Hematopoietic multipotent progenitor cell treated with erythropoietin and hydrocortisone succinate and interleukin-3 and kit ligand, for 8 days (in vitro differentiated cells): ENCODE data around the gene RTN4.

ENCODE experiments used
- DNase-seq: peaks from one replicate; pipeline ENCODE4 v3.0.0-alpha.2; 2015

Gene RTN4

GRCh38 chr2:54949431-54949830, 100.8 kb downstream of the RTN4 start:
- DNase-seq, result no peak

- DNase-seq, result no peak
These were observed 102.1 kb downstream of the RTN4 start for GRCh38 chr2:54948120-54948519.

GRCh38 chr2:54947646-54948045, 102.6 kb downstream of the RTN4 start:
- no peak for DNase-seq

GRCh38 chr2:54947136-54947535, 103.1 kb downstream of the RTN4 start:
- DNase-seq, result no peak

- no peak for DNase-seq
These were observed 103.9 kb downstream of the RTN4 start for GRCh38 chr2:54946220-54946805.

GRCh38 chr2:54945391-54946219, 104.6 kb downstream of the RTN4 start:
- no peak for DNase-seq

- DNase-seq, result no peak
These were observed 105.4 kb downstream of the RTN4 start for GRCh38 chr2:54944724-54945326.

- no peak for DNase-seq
These were observed 107.9 kb downstream of the RTN4 start for GRCh38 chr2:54942373-54942772.

- no peak for DNase-seq
These were observed 108.8 kb downstream of the RTN4 start for GRCh38 chr2:54941248-54941984.

GRCh38 chr2:54940723-54941122, 109.5 kb downstream of the RTN4 start:
- no peak for DNase-seq

GRCh38 chr2:54939446-54940118, 110.7 kb downstream of the RTN4 start:
- no peak for DNase-seq

- DNase-seq, result no peak
These were observed 113.5 kb downstream of the RTN4 start for GRCh38 chr2:54936766-54937165.

GRCh38 chr2:54935389-54935788, 114.9 kb downstream of the RTN4 start:
- no peak for DNase-seq

- DNase-seq, result no peak
These were observed 118.8 kb downstream of the RTN4 start for GRCh38 chr2:54931473-54931872.

- DNase-seq, result no peak
These were observed 121.5 kb downstream of the RTN4 start for GRCh38 chr2:54928719-54929118.

GRCh38 chr2:54927751-54928615, 122.3 kb downstream of the RTN4 start:
- no peak for DNase-seq

GRCh38 chr2:54927085-54927750, 123.0 kb downstream of the RTN4 start:
- no peak for DNase-seq

GRCh38 chr2:54925022-54925421, 125.2 kb downstream of the RTN4 start:
- DNase-seq, result no peak

GRCh38 chr2:54924121-54924520, 126.1 kb downstream of the RTN4 start:
- DNase-seq, result no peak
